ENCODE results near the gene PITPNM1. TPM values are rescaled to one million over a fixed set of nuclear protein-coding genes. Genes with fewer than 3 reads are reported as not detected.
"Not testable (repeated sequence)": the region's sequence is repeated elsewhere in the genome, so short reads cannot be mapped to it uniquely, and the experiment has no call there.

PITPNM1 gene
- total RNA-seq, 1 experiment from 2014 or later, result 37.5 TPM

GRCh38 chr11:67517784-67518552 lies 12.8 kb upstream of the PITPNM1 start:
- no peak overlapping the region for H3K4me3 ChIP-seq (ENCODE audit: insufficient read depth, low read depth, low read length)
- no peak for DNase-seq
- H3K36me3 ChIP-seq (replicated peaks; ENCODE audit: control insufficient read depth, insufficient read depth, low read length), result no peaks in the 10 kb centered on the region
- H3K27me3 ChIP-seq (ENCODE audit: control insufficient read depth, insufficient read depth, low read length), result peaks cover 1% of the 10 kb centered on the region; the same call in 1 of the 2 replicates

DNA sequence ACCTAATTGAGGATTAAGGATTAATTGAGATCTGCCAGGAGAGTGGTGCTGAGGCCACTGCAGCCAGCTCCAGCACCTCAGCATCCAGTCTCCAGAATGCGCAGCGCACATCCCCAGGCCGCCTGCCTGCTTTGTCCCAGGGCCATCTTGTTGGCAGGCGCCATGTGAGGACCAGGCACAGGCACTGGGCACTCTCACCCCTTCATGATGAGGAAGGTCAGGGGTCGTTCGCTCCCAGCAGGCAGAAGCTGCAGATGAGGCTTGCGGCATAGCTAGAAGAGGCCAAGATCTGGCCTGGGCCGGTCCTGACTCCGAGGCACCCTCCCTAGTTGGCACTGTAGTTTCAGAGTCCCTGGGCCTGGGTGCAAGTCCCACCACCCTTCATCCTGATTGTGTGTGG lies 11.6 kb upstream of the PITPNM1 start:
- no peaks in the 10 kb centered on the region for H3K36me3 ChIP-seq (replicated peaks; ENCODE audit: control insufficient read depth, insufficient read depth, low read length)
- DNase-seq, result no peak
- H3K27me3 ChIP-seq (ENCODE audit: control insufficient read depth, insufficient read depth, low read length), result peaks cover 1% of the 10 kb centered on the region; the same call in 1 of the 2 replicates

GRCh38 chr11:67514116-67514515 lies 9.0 kb upstream of the PITPNM1 start:
- Histone ChIP-seq H3K36me3 (replicated peaks; ENCODE audit: control insufficient read depth, insufficient read depth, low read length) (no peaks in the 10 kb centered on the region), H3K4me3 (ENCODE audit: insufficient read depth, low read depth, low read length) (no peak overlapping the region), H3K27me3 (ENCODE audit: control insufficient read depth, insufficient read depth, low read length) (peaks cover 4% of the 10 kb centered on the region; the same call in 1 of the 2 replicates)
- no peak for DNase-seq

More for the DNA sequence above, 11.6 kb upstream of the PITPNM1 start:
- H3K4me3 ChIP-seq (ENCODE audit: insufficient read depth, low read depth, low read length), result no peak overlapping the region

DNA sequence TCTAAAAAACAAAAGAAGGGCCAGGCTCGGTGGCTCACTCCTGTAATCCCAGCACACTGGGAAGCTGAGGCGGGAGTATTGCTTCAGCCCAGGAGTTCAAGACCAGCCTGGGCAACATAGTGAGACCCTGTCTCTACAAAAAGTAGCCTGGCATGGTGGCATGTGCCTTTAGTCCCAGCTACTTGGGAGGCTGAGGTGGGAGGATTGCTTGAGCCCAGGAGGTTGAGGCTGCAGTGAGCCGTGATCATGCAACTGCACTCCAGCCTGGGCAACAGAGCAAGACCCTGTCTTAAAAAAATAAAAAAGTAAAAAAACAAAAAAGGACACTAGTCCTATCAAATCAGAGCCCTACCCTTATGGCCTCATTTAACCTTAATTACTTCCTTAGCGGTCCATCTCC lies 6.4 kb upstream of the PITPNM1 start:
- DNase-seq; H3K27me3 ChIP-seq (ENCODE audit: control insufficient read depth, insufficient read depth, low read length): not testable (repeated sequence)

DNA sequence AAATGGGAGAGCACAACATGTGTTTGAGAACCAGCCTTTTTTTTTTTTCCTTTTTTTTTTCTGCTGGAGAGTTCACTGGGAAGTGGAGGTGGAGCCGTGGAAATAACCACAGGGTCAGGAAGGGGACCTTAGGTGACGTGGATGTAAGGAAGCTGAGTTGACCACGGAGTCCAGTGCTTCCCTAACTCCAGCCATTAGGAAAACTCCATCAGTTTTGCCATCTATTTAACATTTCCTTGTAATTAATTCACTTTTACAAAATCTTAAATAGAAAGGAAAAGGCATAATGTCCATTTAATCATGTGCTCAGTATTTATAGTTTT lies 4.8 kb upstream of the PITPNM1 start:
- Histone ChIP-seq H3K27me3 (ENCODE audit: control insufficient read depth, insufficient read depth, low read length) (peaks cover 3% of the 10 kb centered on the region; the same call in 1 of the 2 replicates), H3K4me3 (ENCODE audit: insufficient read depth, low read depth, low read length) (no peak overlapping the region), H3K36me3 (replicated peaks; ENCODE audit: control insufficient read depth, insufficient read depth, low read length) (no peaks in the 10 kb centered on the region)
- DNase-seq, result no peak

More for the DNA sequence above, 6.4 kb upstream of the PITPNM1 start:
- not testable (repeated sequence) for H3K36me3 ChIP-seq (replicated peaks; ENCODE audit: control insufficient read depth, insufficient read depth, low read length); H3K4me3 ChIP-seq (ENCODE audit: insufficient read depth, low read depth, low read length)

GRCh38 chr11:67508486-67509121 lies 3.4 kb upstream of the PITPNM1 start:
- Histone ChIP-seq H3K36me3 (replicated peaks; ENCODE audit: control insufficient read depth, insufficient read depth, low read length) (no peaks in the 10 kb centered on the region), H3K4me3 (ENCODE audit: insufficient read depth, low read depth, low read length) (peak overlapping the region; percentile 93), H3K27me3 (ENCODE audit: control insufficient read depth, insufficient read depth, low read length) (peaks cover 6% of the 10 kb centered on the region; the same call in 1 of the 2 replicates)
- peak; percentile 99 for DNase-seq

DNA sequence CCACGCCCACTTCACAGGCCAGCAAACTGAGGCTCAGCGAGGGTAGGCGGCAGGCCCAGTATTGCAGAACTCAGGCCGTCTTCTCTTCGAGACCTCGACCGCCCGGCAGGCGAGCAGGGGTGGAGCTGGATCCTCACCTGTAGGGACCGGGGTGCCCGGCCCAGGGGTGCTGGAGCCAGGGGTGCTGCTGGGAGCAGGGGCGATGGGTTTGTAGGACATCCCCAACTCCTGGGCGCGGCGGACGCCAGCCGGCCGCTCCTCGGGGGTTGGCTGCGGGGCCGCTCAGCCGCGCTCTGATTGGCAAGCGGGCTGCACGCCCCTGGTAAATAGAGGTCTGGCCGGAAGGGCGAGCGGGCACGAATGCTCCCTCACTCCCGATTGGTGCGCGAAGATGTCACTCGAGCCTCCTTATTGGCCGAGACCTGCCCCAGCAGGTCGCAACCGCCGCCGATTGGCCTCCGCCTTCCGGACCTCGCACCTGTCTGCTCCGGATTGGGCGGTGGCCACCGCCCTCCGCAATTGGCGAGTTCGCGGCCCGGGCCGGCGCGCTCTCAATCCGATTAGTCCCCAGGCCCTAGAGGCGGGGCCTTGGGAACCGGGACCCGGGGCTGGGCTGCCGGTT lies 2.8 kb upstream of the PITPNM1 start, which contains the start of gene CDK2AP2:
Gene CDK2AP2 (minus strand): TSS at position 299 of the 622 bp plus-strand sequence. CDS start 80 bp downstream, at position 219.
- peak; percentile 100 for DNase-seq
- Histone ChIP-seq H3K4me3 (ENCODE audit: insufficient read depth, low read depth, low read length) (peak within 1 kb of the TSS; percentile 93), H3K36me3 (replicated peaks; ENCODE audit: control insufficient read depth, insufficient read depth, low read length) (no peaks in the 10 kb centered on the region), H3K27me3 (ENCODE audit: control insufficient read depth, insufficient read depth, low read length) (peaks cover 9% of the 10 kb centered on the region; the same call in 1 of the 2 replicates)

- H3K27me3 ChIP-seq (ENCODE audit: control insufficient read depth, insufficient read depth, low read length), result peaks cover 9% of the 10 kb centered on the region; the same call in 1 of the 2 replicates
- DNase-seq, result peak; percentile 87
- peak overlapping the region; percentile 73 for H3K4me3 ChIP-seq (ENCODE audit: insufficient read depth, low read depth, low read length)
- H3K36me3 ChIP-seq (replicated peaks; ENCODE audit: control insufficient read depth, insufficient read depth, low read length), result no peaks in the 10 kb centered on the region
Observed at GRCh38 chr11:67507242-67507863, 2.2 kb upstream of the PITPNM1 start.

DNA sequence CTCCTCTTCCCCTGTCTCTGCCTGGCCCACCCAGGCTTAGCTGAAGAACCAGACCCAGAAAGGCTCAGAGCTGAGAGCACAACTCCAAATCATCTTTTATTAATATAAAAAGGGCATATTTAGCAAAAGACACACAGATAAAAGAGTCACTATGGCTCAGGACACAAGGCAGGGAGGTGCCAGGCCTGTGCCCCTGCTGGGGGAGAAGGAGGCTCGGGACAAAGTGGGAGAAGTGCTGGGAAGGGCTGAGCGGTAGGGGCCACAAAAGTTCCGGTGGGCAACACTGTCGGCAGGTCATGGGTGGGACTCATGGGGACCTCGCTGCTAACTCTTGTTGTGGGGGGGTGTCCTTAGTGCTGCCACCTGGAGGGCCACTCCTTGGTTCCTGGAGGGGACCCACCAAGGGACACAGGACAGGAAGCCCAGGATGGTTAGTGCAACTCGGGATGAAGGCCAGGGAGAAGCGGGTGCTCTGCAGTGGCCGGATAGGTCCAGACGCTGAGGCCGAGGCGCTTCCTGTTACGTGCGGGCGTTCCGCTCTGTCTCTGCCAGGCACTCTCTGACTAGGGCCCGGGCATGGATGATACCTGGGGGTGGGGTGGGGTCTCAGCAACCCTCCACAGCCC lies 1.4 kb upstream of the PITPNM1 start:
- peaks cover 9% of the 10 kb centered on the region; the same call in 1 of the 2 replicates for H3K27me3 ChIP-seq (ENCODE audit: control insufficient read depth, insufficient read depth, low read length)
- H3K36me3 ChIP-seq (replicated peaks; ENCODE audit: control insufficient read depth, insufficient read depth, low read length), result peaks cover 2% of the 10 kb centered on the region; the same call in 1 of the 2 replicates
- H3K4me3 ChIP-seq (ENCODE audit: insufficient read depth, low read depth, low read length), result no peak overlapping the region
- no peak for DNase-seq

- peak; percentile 96 for DNase-seq
- Histone ChIP-seq H3K36me3 (replicated peaks; ENCODE audit: control insufficient read depth, insufficient read depth, low read length) (peaks cover 4% of the 10 kb centered on the region), H3K4me3 (ENCODE audit: insufficient read depth, low read depth, low read length) (peak overlapping the region; percentile 4; the same call in 1 of the 2 replicates), H3K27me3 (ENCODE audit: control insufficient read depth, insufficient read depth, low read length) (peaks cover 7% of the 10 kb centered on the region; the same call in 1 of the 2 replicates)
Observed at GRCh38 chr11:67505605-67506396, 638 bp upstream of the PITPNM1 start.

DNA sequence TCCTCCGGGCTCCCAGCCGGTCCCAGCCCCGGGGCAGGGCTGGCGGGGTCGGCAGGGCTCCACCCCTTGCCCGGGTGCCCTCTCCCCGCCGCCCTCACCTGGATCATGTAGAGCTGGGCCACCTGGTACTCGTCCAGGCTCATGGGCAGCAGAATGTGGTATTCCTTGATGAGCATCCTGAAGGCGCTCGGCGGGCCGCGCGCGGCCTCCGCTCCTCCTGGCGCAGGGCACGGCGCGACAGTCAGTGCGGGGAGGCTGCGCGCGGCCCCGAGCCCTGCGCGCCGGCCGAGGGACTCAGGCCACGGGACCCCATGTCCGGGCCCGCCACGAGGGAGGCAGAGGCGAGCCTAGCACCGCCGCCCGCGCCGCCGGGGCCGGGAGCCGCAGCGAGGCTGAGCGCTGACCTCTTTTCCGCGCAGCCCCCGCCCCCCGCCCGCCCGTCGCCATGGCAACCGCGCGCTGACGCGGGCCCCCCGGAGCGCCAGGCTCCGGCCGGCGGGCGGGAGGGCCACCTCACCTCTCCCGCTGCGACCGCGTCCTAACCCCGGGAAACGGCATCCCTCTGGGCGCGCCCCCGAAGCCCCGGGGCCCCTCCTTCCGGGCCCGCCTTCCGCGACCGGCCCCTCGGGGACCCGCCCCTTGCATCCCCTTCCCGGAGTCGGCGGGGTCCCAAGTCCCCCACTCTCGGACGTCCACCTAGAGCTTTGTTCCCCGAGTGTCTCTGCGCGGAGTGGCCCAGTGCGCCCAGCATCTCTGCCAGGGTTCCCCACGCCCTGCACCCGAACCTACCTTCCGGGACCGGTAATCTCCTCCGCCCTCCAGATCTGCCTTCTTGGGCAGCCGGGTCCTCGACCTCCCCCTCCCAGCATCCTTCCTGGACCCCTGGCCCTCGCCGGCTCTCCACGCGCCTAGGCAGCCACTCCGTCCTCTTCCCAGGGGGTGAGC lies 886 bp downstream of the PITPNM1 start:
- DNase-seq, result peak; percentile 94
- H3K4me3 ChIP-seq (ENCODE audit: insufficient read depth, low read depth, low read length), result peak overlapping the region; percentile 85
- H3K27me3 ChIP-seq (ENCODE audit: control insufficient read depth, insufficient read depth, low read length), result peaks cover 6% of the 10 kb centered on the region; the same call in 1 of the 2 replicates
- peaks cover 4% of the 10 kb centered on the region for H3K36me3 ChIP-seq (replicated peaks; ENCODE audit: control insufficient read depth, insufficient read depth, low read length)

DNA sequence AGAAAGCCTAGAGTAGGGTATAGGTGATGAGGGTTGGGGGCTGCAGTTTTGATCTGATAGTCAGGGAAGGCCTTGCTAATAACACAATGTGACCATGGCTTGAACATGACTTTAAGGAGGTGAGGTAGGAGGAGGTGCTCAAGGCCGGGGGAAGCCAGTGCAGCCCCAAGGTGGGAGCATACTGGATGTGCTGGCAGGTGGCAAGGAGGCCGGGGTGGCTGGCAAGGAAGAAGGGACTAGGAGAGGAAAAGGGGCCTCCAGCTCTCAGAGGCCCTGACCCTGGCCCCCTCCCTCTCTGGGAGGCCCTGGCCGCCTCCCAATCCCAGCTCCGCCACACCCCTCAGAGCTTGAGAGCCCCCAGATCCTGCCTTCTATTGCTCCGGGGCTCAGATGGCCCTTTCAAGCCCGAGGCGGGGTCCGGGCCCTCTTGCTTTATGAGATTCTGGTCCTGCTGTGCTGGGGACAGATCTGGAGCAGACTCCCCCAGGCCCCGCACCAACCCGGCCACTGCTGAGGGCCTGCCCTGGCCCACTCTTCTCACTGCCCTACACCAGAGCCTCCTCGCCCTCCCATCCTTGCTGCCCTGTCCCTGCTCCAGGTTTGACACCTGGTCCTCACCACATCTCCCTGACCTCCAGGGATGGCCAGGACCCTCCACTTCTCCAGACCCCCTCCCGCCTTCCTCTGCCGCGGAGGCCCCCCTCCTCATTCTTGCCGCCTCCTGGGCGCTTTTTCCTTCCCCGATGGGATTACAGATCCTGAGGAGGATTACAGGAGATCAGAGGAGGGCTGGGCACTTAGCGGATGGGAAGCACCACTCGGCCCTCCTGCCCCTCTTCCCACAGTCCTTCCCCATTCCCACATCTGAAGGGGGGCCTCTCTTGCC lies 1.8 kb downstream of the PITPNM1 start:
- Histone ChIP-seq H3K36me3 (replicated peaks; ENCODE audit: control insufficient read depth, insufficient read depth, low read length) (peaks cover 4% of the 10 kb centered on the region), H3K27me3 (ENCODE audit: control insufficient read depth, insufficient read depth, low read length) (peaks cover 6% of the 10 kb centered on the region; the same call in 1 of the 2 replicates), H3K4me3 (ENCODE audit: insufficient read depth, low read depth, low read length) (peak overlapping the region; percentile 85)
- no peak for DNase-seq
